Fibroblast of gingiva (primary cell): ENCODE measurements around the gene EFCAB12.
A peak's percentile ranks its signal among the peaks of the same experiment; 100 is the strongest.

Experiments used
- DNase-seq: peaks from one replicate; pipeline ENCODE4 v3.0.0-alpha.2; 2011; ENCODE audit warnings: low read depth

EFCAB12 gene

GRCh38 chr3:129428376-129429079 is at the start of gene EFCAB12:
TSS of gene EFCAB12 (minus strand) at chr3:129428636. CDS start at chr3:129428488, 148 bp downstream.
- peak; percentile 92 for DNase-seq

DNA sequence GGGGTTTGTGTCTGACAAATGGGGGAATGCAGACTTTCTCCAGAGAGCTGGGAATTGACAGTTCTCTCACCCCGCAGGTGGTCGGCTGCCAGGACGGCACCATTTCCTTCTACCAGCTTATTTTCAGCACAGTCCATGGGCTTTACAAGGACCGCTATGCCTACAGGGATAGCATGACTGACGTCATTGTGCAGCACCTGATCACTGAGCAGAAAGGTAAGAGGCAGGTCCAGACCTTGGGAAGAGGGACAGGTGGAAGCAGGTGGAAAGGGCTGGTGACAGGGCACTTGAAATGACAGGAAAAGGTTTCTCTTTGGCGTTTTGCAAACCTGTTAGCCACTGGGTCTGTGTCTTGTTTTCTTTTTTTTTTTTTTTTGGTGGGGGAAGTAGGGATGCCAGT is 48.1 kb upstream of the EFCAB12 start:
- no peak for DNase-seq

DNA sequence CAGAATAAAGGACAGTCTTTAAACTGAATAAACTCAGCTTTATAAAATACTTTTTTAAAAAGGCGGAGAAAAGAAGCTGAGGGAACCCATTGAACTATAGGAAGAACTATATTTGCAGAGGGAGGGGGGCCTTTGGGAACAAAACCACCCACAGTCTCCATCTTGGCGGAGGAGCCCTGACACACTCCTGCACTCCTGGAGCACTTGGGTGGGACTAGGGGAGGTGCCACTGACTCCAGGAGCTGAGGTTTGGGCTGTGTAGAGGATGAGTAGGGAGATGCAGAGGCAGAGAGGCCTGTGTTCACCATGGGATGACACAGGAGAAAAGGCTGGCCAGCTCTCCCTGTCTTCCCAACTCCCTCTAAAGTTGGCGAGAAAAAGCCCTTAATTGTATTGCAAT is 47.4 kb upstream of the EFCAB12 start:
- DNase-seq = no peak

GRCh38 chr3:129474984-129475804 is 46.8 kb upstream of the EFCAB12 start:
- DNase-seq = no peak

- DNase-seq = no peak
Measured at GRCh38 chr3:129473769-129474152, 45.3 kb upstream of the EFCAB12 start.

- no peak for DNase-seq
Measured at GRCh38 chr3:129473067-129473768, 44.8 kb upstream of the EFCAB12 start.

GRCh38 chr3:129470861-129471260 is 42.4 kb upstream of the EFCAB12 start:
- DNase-seq = no peak

- no peak for DNase-seq
Measured at GRCh38 chr3:129469026-129469425, 40.6 kb upstream of the EFCAB12 start.

DNA sequence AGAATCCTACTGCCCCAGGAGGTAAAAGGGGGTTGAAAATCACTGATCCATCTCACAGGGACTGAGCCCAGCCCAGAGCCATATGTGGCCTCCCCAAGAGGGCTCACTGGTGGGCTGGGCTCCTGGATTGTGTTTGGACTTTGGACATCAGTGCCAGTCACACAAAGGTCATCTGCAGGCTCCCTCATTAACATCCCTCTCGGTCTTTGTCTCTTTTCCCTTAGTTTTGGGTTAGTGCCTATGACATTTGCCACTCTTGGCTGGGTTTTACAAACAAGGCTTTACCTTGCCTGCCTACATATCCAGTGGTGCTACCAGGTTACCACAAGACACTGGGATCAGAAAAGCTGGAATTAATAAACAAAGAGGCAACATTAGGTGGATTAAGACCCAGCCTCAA is 39.5 kb upstream of the EFCAB12 start:
- DNase-seq = no peak

- DNase-seq = no peak
Measured at GRCh38 chr3:129463716-129464115, 35.3 kb upstream of the EFCAB12 start.

- no peak for DNase-seq
Measured at GRCh38 chr3:129463094-129463493, 34.7 kb upstream of the EFCAB12 start.

DNA sequence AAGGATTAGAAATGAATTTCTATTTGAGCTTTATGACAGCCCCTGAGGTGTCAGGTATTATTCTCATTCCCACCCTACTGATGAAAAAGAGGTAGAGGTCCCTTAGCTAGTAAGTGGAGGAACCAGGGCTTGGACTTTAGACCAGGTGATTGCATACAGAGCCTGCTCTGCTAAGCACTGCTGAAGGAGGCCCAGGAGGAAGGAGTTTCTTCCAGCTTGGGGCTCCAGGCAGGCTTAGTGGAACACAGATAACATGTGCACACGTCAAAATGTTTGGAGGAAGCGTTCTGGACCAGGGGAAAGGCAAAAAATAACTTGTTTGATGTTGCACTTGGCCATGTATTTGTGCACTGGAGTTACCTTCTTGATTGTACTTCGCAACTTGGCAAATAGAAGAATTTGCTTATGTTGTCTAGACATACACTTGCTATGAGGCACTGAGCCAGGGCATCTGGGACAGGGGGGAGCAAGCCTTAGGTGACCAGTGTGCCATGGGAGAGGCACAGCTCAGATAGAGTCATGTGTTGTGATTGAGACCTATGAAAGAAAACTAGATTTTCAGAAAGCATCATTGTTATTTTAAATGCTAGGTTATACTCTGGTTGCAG is 34.0 kb upstream of the EFCAB12 start:
- no peak for DNase-seq

GRCh38 chr3:129461461-129462146 is 33.2 kb upstream of the EFCAB12 start:
- DNase-seq = peak; percentile 84

DNA sequence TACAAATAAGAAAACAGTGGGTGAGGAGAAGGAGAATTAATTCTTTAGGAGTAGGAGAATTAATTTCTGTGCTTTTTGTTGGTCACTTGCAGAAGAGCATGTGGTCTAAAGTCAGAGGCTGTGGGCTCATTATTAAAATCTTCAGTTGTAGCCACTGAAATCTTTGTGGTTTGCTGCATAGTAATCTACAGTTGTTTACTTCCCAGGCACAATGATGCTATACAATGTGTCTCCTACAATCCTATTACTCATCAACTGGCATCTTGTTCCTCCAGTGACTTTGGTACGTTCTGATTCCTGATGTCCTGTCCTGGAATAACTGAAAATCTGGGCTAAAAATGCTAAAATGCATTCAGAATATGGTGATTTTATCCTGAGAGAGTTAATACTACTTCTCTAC is 32.6 kb upstream of the EFCAB12 start:
- DNase-seq = peak; percentile 77

GRCh38 chr3:129460572-129460971 is 32.1 kb upstream of the EFCAB12 start:
- DNase-seq = no peak

DNA sequence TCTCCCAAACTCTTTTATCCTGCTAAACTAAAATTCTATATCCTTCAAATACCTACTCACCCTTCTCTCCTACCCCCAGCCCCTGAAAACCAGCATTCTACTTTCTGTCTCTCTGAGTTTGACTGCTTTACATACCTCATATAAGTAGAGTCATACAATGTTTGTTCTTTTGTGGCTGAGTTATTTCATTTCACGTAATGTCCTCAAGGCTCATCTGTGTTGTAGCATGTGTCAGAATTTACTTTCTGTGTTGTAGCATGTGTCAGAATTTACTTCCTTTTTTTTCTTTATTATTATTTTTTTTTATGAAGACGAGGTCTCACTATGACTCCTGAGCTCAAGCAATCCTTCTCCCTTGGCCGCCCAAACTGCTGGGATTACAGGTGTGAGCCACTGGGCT is 31.7 kb upstream of the EFCAB12 start:
- no peak for DNase-seq

- no peak for DNase-seq
Measured at GRCh38 chr3:129453732-129454131, 25.3 kb upstream of the EFCAB12 start.

DNA sequence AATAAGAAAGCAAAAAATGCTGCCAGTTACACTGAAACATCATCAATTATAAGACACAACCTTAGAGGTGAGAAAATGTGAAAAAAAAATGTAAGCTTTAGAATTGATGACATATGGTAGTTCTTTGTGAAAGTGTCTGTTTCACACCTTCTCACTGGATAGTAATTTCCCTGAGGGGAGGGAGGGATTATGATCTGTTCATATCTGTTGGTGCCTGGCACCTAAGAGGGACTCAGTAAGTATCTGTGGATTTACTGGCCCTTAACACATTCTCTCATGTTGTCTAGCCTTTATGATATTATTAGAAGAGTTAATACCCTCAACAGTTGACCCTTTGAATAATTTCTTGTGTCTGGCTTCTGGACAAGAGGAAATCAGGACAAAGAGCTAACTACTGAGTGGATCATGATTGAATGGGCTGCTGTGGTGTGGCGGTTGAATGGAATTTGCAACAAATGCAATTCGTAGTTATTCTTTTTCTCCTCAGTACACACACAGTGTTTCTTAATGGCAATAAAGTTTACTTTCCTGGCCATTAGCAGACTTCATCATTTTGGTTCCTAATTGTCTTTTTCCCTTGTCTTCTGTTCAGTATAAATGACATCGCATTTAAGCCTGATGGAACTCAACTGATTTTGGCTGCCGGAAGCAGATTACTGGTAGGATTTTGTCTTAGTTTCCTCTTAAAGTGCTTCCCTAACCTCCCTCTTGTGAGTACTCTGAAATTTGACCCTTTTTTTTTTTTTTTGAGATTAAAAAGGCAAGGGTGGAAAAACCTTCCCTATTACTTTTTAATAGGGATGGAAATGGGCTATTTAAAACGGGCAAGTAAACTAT is 21.1 kb upstream of the EFCAB12 start:
- no peak for DNase-seq

GRCh38 chr3:129448186-129448895 is 19.9 kb upstream of the EFCAB12 start:
- DNase-seq = no peak

DNA sequence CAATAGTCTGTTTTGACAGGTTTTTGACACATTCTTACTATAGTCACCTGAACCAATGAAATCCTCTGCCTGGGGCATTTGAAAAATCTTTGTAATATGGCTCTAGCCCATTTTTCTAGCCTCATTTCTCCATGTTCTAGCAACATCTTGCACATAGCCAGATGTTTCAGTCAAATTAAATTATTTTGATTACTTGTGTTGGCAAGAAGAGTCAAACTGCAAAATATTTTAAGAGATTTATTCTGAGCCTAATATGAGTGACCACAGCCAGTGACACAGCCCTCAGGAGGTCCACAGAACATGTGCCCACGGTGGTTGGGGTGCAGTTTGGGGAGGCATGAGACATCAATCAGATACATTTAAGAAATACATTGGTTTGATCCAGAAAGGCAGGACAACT is 18.5 kb upstream of the EFCAB12 start:
- DNase-seq = peak; percentile 60
